Naive thymus-derived CD4-positive, alpha-beta T cell (primary cell): ENCODE results near the gene SS18. TPM values are rescaled to one million over a fixed set of nuclear protein-coding genes. Genes with fewer than 3 reads are reported as not detected.
"Not testable (repeated sequence)": the region's sequence is repeated elsewhere in the genome, so short reads cannot be mapped to it uniquely, and the experiment has no call there.

Experiments used
- ATAC-seq: fragments of 150-1000 bp; cut with Tn5 transposase; 2 replicates; pipeline ENCODE4 v1.10.0; 2021; ENCODE audit warnings: mild to moderate bottlenecking, moderate library complexity
- CTCF ChIA-PET: fragments of 350-600 bp; sonication (Branson Sonifier 250); formaldehyde crosslinking; loops from one replicate; lab custom pipeline; 2021; ENCODE audit warnings: antibody characterized with exemption; lab: Charles Lee
- POLR2A ChIA-PET: fragments of 350-600 bp; sonication (Branson Sonifier 250); formaldehyde crosslinking; loops from one replicate; lab custom pipeline; 2021; ENCODE audit warnings: antibody characterized with exemption, inconsistent platforms; lab: Charles Lee
- DNase-seq, 9 donors: peaks; one replicate each; pipeline versions ENCODE4 v3.0.0 to v3.0.0-alpha.2; 2020 to 2022; ENCODE audit warnings: mixed read lengths in 1 of 9
- H3K27ac ChIP-seq: one replicate; pipeline ENCODE4 v1.7.0; 2013; ENCODE audit warnings: mild to moderate bottlenecking, low read depth, low read length, moderate library complexity
- H3K27me3 ChIP-seq, 2 donors: one replicate each; pipeline ENCODE4 v1.7.0; 2013; ENCODE audit warnings: low read length in 2 of 2, mild to moderate bottlenecking in 2 of 2, moderate library complexity in 2 of 2; ENCODE audit not compliant: control insufficient read depth in 2 of 2, insufficient read depth in 2 of 2
- H3K36me3 ChIP-seq, 3 experiments: 1 replicate in 2 of 3; 2 replicates in 1 of 3; pipeline ENCODE4 v1.7.0; 2013; ENCODE audit warnings: low read length in 3 of 3, mild to moderate bottlenecking in 3 of 3, moderate library complexity in 1 of 3; ENCODE audit not compliant: insufficient read depth in 3 of 3, control insufficient read depth in 2 of 3
- H3K4me1 ChIP-seq, 2 donors: one replicate each; pipeline ENCODE4 v1.7.0; 2013; ENCODE audit warnings: low read length in 2 of 2, mild to moderate bottlenecking in 2 of 2, moderate library complexity in 1 of 2; ENCODE audit not compliant: control insufficient read depth in 2 of 2, insufficient read depth in 2 of 2
- H3K4me3 ChIP-seq: 2 replicates; pipeline ENCODE4 v1.7.0; 2013; ENCODE audit warnings: mild to moderate bottlenecking, low read length
- H3K9me3 ChIP-seq, 3 experiments: 1 replicate in 2 of 3; 2 replicates in 1 of 3; pipeline ENCODE4 v1.7.0; 2013; ENCODE audit warnings: low read length in 3 of 3; ENCODE audit not compliant: control insufficient read depth in 2 of 3
- H3K27ac Mint-ChIP-seq, 9 donors: one replicate each; pipeline ENCODE4 v1.8.0; 2020 to 2022; ENCODE audit warnings: mixed read lengths in 9 of 9, mild to moderate bottlenecking in 8 of 9, moderate library complexity in 5 of 9, inconsistent platforms in 2 of 9
- H3K27me3 Mint-ChIP-seq, 5 donors: one replicate each; pipeline ENCODE4 v1.8.0; 2021 to 2022; ENCODE audit warnings: mixed read lengths in 5 of 5, mild to moderate bottlenecking in 1 of 5
- H3K36me3 Mint-ChIP-seq, 5 donors: one replicate each; pipeline ENCODE4 v1.8.0; 2020 to 2022; ENCODE audit warnings: mixed read lengths in 5 of 5, mild to moderate bottlenecking in 3 of 5, inconsistent platforms in 1 of 5
- H3K4me1 Mint-ChIP-seq, 7 donors: one replicate each; pipeline ENCODE4 v1.8.0; 2020 to 2022; ENCODE audit warnings: mixed read lengths in 7 of 7, mild to moderate bottlenecking in 3 of 7, inconsistent platforms in 1 of 7
- H3K4me3 Mint-ChIP-seq, 10 donors: one replicate each; pipeline ENCODE4 v1.8.0; 2020 to 2022; ENCODE audit warnings: mild to moderate bottlenecking in 10 of 10, mixed read lengths in 10 of 10, moderate library complexity in 6 of 10, inconsistent platforms in 2 of 10
- H3K9me3 Mint-ChIP-seq, 11 donors: one replicate each; pipeline ENCODE4 v1.8.0; 2020 to 2022; ENCODE audit warnings: mixed read lengths in 11 of 11, mild to moderate bottlenecking in 4 of 11, inconsistent platforms in 1 of 11, moderate library complexity in 1 of 11
- intact Hi-C, 2 donors: fragments of 100-400 bp; cut with micrococcal nuclease; formaldehyde crosslinking; loops; one replicate each; pipeline ENCODE4 v1.15.1; 2023
- polyA plus RNA-seq, 2 donors: library from polyadenylated mRNA; unstranded; fragments of 300-500 nt; fragmentation: Illumina TruSeq; gene quantifications; one replicate each; pipeline ENCODE4 v1.2.3, GENCODE V29; 2021
- total RNA-seq, 6 experiments: library from RNA in 5 of 6; stranded (reverse) in 5 of 6; gene quantifications; 1 replicate in 5 of 6; 2 replicates in 1 of 6; pipeline ENCODE4 v1.2.3 and lab custom pipeline; 2021 to 2026

SS18 gene, protein sequence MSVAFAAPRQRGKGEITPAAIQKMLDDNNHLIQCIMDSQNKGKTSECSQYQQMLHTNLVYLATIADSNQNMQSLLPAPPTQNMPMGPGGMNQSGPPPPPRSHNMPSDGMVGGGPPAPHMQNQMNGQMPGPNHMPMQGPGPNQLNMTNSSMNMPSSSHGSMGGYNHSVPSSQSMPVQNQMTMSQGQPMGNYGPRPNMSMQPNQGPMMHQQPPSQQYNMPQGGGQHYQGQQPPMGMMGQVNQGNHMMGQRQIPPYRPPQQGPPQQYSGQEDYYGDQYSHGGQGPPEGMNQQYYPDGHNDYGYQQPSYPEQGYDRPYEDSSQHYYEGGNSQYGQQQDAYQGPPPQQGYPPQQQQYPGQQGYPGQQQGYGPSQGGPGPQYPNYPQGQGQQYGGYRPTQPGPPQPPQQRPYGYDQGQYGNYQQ
- total RNA-seq (10 to 100 TPM; 50.9 to 85.8 (median 77.3) TPM), polyA plus RNA-seq (10 to 100 TPM; 33.5 to 37.0 TPM), total RNA-seq (lab: John Stamatoyannopoulos, UW) (75.5 reads per million, percentile 79 among the genes with 10 or more reads in this experiment)

DNA sequence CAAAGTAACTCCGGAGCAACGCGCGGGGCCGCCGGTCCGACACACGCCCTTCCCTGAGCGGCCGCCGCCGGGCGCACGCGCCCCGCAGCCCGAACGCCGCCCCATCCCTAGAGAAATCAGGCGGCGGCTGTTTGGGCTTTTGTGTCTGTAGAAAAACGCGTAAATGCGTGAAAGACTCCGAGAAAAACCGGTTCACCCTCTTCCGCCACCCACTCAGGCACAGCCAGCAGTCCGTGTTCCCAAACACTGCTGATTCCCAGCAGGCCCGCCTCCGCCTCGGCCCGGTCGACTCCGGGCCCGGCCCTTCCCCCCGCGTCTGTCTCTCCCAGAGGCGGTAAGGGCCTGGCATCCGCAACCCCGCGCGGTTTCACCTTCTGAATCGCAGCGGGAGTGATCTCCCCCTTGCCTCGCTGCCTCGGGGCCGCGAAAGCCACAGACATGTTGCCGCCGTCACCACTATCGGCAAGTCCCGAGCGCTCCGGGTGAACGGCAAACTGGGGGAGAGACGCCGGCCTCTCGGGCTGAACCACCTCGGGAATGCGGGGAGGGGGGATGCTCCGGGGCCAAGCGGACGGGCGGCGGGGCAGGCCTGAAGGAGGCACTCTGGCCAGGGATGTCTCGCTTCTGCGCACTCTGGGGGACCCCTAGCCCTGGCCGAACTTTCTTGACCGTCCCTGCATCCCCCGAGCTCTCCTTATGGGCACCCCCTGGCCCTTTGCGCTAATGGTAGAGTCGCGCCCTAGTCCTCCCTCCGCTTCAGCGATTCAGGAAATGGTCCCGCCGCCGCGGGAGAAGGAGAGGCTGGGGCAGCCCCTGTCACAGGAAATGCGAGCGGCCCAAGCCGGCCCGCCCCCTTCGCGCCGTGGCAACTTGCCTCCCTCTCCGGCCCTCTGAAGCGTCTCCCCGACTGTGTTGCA lies at the start of gene SS18:
Gene SS18, minus strand, starts transcription at position 484 of the 917 bp plus-strand sequence. Its CDS starts 44 bp downstream, at position 440.
- peaks cover 0 to 2% (median 0%) of the 10 kb centered on the region in 11 donors for H3K9me3 Mint-ChIP-seq
- ChIA-PET CTCF (no interaction called here), POLR2A (interaction anchor here (2.3 kb wide), 1 partner anchor 136 kb away, joined by 11 read pairs; the partner anchor contains the start of gene TAF4B)
- peak; percentile 91 for ATAC-seq
- Histone ChIP-seq H3K27me3 (no peaks in the 10 kb centered on the region), H3K36me3 (peaks cover 0 to 7% (median 0%) of the 10 kb centered on the region in 3 experiments), H3K4me3 (peak within 1 kb of the TSS; percentile 95), H3K9me3 (no peaks in the 10 kb centered on the region), H3K4me1 (peaks cover 9 to 13% of the 10 kb centered on the region in 2 donors), H3K27ac (peak within 1 kb of the TSS; percentile 96)
- DNase-seq: peak; percentile 79 to 90 (median 87)
- peaks cover 3 to 11% (median 6%) of the 10 kb centered on the region in 5 donors for H3K36me3 Mint-ChIP-seq
- peak within 1 kb of the TSS; percentile 95 to 99 (median 98) for H3K27ac Mint-ChIP-seq
- no peaks in the 10 kb centered on the region for H3K27me3 Mint-ChIP-seq
- peak within 1 kb of the TSS; percentile 94 to 99 (median 97) for H3K4me3 Mint-ChIP-seq
- peaks cover 23 to 44% (median 38%) of the 10 kb centered on the region in 7 donors for H3K4me1 Mint-ChIP-seq
- intact Hi-C loops: loop anchor here (1.0 to 10.0 kb wide), 10 partner anchors 14 to 1693 kb away; partner anchors contain the start of genes KCTD1 (in 2 of the 2), TAF4B (in 2 of the 2), OSBPL1A (in 1 of the 2) and PSMA8 (in 1 of the 2)

DNA sequence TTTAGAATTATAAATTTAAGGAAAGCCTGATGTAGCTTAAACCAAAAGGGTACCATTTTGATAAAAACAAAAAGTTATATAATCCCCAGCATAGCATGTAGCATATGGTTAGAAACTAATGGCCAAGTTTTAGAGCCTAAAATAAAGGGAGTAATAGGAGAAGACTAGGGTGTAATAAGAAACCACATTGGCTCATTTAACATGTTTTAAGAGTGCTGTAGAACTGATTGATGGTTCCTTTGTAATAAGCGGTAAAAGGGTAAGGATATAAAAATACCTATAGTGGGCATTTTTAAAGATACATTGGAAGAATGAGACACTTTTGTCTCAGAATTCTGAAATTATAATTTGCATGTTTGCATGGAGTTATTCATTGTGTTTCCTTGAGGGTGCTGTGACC lies 45.1 kb upstream of the SS18 start:
- Mint-ChIP-seq H3K9me3 (peaks cover 0 to 12% (median 0%) of the 10 kb centered on the region in 11 donors), H3K27ac (no peak overlapping the region), H3K4me1 (peaks cover 0 to 13% (median 5%) of the 10 kb centered on the region in 7 donors), H3K36me3 (no peaks in the 10 kb centered on the region), H3K27me3 (no peaks in the 10 kb centered on the region), H3K4me3 (no peak overlapping the region)
- no peaks in the 10 kb centered on the region for H3K27me3 ChIP-seq
- ChIA-PET POLR2A (no interaction called here), CTCF (no interaction called here)
- H3K4me3 ChIP-seq: no peak overlapping the region
- DNase-seq (no peak), ATAC-seq (no peak)
- intact Hi-C loops: no loop called here
- no peaks in the 10 kb centered on the region for H3K9me3 ChIP-seq
- H3K4me1 ChIP-seq: no peaks in the 10 kb centered on the region
- no peaks in the 10 kb centered on the region for H3K36me3 ChIP-seq
- no peak overlapping the region for H3K27ac ChIP-seq

GRCh38 chr18:26134107-26134506 lies 43.7 kb upstream of the SS18 start:
- ATAC-seq: peak; percentile 63
- H3K27ac Mint-ChIP-seq: peak overlapping the region; percentile 72 to 94 (median 85)
- Histone ChIP-seq H3K27me3 (no peaks in the 10 kb centered on the region), H3K36me3 (no peaks in the 10 kb centered on the region), H3K27ac (peak overlapping the region; percentile 75), H3K4me1 (no peaks in the 10 kb centered on the region), H3K4me3 (peak overlapping the region; percentile 38), H3K9me3 (no peaks in the 10 kb centered on the region)
- peak overlapping the region; percentile 56 to 88 (median 81) for H3K4me3 Mint-ChIP-seq
- peaks cover 0 to 13% (median 5%) of the 10 kb centered on the region in 7 donors for H3K4me1 Mint-ChIP-seq
- ChIA-PET POLR2A (interaction anchor here (0.6 to 1.0 kb wide), 3 partner anchors 43 to 82 kb away, joined by 3 read pairs; no protein-coding TSS in a partner anchor), CTCF (no interaction called here)
- peak in 7 of 9 donors; percentile 1 to 31 (median 18) for DNase-seq
- intact Hi-C loops: loop anchor here in 1 of 2 donors (1.0 kb wide), 1 partner anchor 43 kb away; no protein-coding TSS in a partner anchor
- H3K27me3 Mint-ChIP-seq: no peaks in the 10 kb centered on the region
- no peaks in the 10 kb centered on the region for H3K36me3 Mint-ChIP-seq
- peaks cover 0 to 10% (median 1%) of the 10 kb centered on the region in 11 donors for H3K9me3 Mint-ChIP-seq

DNA sequence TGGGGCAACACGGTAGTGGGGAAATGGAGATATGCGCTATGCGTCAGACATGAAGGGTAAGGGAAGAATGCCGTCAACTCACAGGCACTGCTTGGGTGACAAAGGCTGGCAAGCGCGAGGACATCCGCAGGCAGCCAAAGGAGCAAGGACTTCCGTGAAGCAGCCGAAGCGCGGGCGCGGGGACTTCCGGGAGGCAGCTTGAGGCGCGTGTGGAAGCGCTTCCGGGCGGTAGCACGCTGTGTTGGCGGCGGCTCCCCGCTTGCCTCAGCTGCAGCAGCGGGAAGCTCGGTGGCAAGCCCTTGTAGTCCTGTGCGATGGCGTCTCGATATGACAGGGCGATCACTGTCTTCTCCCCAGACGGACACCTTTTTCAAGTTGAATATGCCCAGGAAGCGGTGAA lies 43.2 kb upstream of the SS18 start, which contains the start of gene PSMA8:
Gene PSMA8, plus strand, starts transcription at position 218 of the 400 bp plus-strand sequence. Its CDS starts 97 bp downstream, at position 315.
- Mint-ChIP-seq H3K27ac (peak within 1 kb of the TSS; percentile 72 to 94 (median 85)), H3K9me3 (peaks cover 0 to 10% (median 1%) of the 10 kb centered on the region in 11 donors), H3K4me1 (peaks cover 0 to 13% (median 5%) of the 10 kb centered on the region in 7 donors), H3K27me3 (no peaks in the 10 kb centered on the region), H3K36me3 (no peaks in the 10 kb centered on the region), H3K4me3 (peak within 1 kb of the TSS; percentile 56 to 88 (median 81))
- POLR2A ChIA-PET: interaction anchor here (0.9 to 1.0 kb wide), 2 partner anchors 42 to 82 kb away, joined by 3 read pairs; no protein-coding TSS in a partner anchor
- CTCF ChIA-PET: no interaction called here
- Histone ChIP-seq H3K27me3 (no peaks in the 10 kb centered on the region), H3K4me1 (no peaks in the 10 kb centered on the region), H3K9me3 (no peaks in the 10 kb centered on the region), H3K36me3 (no peaks in the 10 kb centered on the region), H3K4me3 (peak within 1 kb of the TSS; percentile 38), H3K27ac (peak within 1 kb of the TSS; percentile 75)
- intact Hi-C loops: loop anchor here (1.0 kb wide), 2 partner anchors 42 to 43 kb away; partner anchors contain the start of gene SS18 (in 1 of the 2)
- DNase-seq (peak; percentile 27 to 68 (median 52)), ATAC-seq (peak; percentile 85)

DNA sequence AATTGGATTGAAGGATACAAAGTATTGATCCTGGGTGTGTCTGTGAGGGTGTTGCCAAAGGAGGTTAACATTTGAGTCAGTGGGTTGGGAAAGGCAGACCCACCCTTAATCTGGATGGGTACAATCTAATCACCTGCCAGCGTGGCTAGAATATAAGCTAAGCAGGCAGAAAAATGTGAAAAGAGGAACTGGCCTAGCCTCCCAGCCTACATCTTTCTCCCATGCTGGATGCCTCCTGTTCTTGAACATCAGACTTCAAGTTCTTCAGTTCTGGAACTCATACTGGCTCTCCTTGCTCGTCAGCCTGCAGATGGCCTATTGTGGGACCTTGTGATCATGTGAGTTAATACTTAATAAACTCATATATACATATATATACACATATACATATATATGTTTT lies 37.8 kb upstream of the SS18 start:
- H3K27ac ChIP-seq, DNase-seq, H3K9me3 ChIP-seq, intact Hi-C loops, H3K4me3 ChIP-seq, CTCF ChIA-PET, H3K4me1 ChIP-seq, POLR2A ChIA-PET, H3K36me3 ChIP-seq, H3K36me3 Mint-ChIP-seq, ATAC-seq, H3K27me3 ChIP-seq, H3K27me3 Mint-ChIP-seq, H3K4me3 Mint-ChIP-seq, H3K4me1 Mint-ChIP-seq: not testable (repeated sequence)
- Mint-ChIP-seq H3K27ac (peak overlapping the region in 1 of 9 donors; percentile 25), H3K9me3 (peaks cover 0 to 14% (median 4%) of the 10 kb centered on the region in 11 donors)
